ENCODE data around the gene ANKRD22.

The ANKRD22 gene

GRCh38 chr10:88794731-88795130 lies 56.9 kb downstream of the ANKRD22 start:
- DNase-seq: no peak

GRCh38 chr10:88793712-88794299 lies 57.8 kb downstream of the ANKRD22 start:
- DNase-seq: no peak

GRCh38 chr10:88792661-88793060 lies 59.0 kb downstream of the ANKRD22 start:
- DNase-seq: no peak

GRCh38 chr10:88791924-88792323 lies 59.7 kb downstream of the ANKRD22 start:
- DNase-seq: peak; percentile 13 to 22

GRCh38 chr10:88788924-88789323 lies 62.7 kb downstream of the ANKRD22 start:
- DNase-seq: no peak

GRCh38 chr10:88787463-88787862 lies 64.2 kb downstream of the ANKRD22 start:
- no peak for DNase-seq

- no peak for DNase-seq
Measured at GRCh38 chr10:88786032-88786770, 65.4 kb downstream of the ANKRD22 start.

GRCh38 chr10:88783724-88784123 lies 67.9 kb downstream of the ANKRD22 start:
- no peak for DNase-seq

- no peak for DNase-seq
Measured at GRCh38 chr10:88782222-88782621, 69.4 kb downstream of the ANKRD22 start.

- no peak for DNase-seq
Measured at GRCh38 chr10:88781206-88781605, 70.4 kb downstream of the ANKRD22 start.
